HG03025 (cell line): ENCODE results near the gene ESPN.
"Not testable (repeated sequence)": the region's sequence is repeated elsewhere in the genome, so short reads cannot be mapped to it uniquely, and the experiment has no call there.

Experiments
- ATAC-seq: cut with Tn5 transposase; IDR thresholded peaks from one replicate; pipeline ENCODE4 v1.9.1; 2021; ENCODE audit warnings: mild to moderate bottlenecking, moderate library complexity; ENCODE audit not compliant: unreplicated experiment, low FRiP score

ESPN gene

DNA sequence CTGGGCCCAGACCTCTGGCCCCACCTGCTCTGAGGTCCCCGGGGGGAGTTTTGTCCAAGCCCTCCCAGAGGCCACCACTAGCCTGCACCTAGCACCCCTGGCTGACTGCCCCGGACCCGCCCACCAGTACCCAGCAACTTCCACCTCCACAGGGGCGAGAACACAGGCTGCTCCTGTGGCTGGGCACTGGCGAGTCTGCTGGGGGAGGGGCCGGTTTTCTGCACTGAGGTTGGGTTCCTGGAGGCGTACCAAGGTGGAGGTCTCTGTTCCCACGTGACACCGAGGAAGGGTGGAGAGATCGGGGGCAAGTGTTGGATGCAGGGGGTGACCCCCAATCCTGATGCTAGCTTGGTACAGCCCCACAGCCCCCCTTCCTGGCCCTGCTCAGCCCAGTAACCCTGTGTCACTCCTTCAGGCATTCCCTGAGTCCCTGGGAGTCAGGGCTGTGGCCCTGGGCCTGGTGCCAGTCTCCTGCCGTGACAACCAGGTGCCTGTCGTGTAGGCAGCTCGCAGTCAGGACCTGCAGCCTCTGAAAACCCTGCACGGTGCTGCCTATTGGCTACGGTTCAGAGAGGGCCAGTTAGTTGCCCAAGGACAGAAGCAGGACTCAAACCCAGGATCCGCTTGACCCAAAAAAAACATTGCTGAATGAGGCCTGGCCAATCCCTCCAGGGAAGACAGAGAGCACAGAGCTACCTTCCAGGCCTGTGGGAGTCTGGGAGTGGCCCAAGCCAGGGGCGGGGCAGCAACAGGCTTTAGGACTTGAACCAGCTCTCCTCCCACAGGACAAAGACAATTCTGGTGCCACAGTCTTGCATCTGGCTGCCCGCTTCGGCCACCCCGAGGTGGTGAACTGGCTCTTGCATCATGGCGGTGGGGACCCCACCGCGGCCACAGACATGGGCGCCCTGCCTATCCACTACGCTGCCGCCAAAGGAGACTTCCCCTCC, 3.1 kb downstream of the ESPN start:
- ATAC-seq: no peak

- not testable (repeated sequence) for ATAC-seq
Observed at GRCh38 chr1:6428453-6428852, 3.9 kb downstream of the ESPN start.

- not testable (repeated sequence) for ATAC-seq
Observed at GRCh38 chr1:6429660-6430411, 5.3 kb downstream of the ESPN start.

DNA sequence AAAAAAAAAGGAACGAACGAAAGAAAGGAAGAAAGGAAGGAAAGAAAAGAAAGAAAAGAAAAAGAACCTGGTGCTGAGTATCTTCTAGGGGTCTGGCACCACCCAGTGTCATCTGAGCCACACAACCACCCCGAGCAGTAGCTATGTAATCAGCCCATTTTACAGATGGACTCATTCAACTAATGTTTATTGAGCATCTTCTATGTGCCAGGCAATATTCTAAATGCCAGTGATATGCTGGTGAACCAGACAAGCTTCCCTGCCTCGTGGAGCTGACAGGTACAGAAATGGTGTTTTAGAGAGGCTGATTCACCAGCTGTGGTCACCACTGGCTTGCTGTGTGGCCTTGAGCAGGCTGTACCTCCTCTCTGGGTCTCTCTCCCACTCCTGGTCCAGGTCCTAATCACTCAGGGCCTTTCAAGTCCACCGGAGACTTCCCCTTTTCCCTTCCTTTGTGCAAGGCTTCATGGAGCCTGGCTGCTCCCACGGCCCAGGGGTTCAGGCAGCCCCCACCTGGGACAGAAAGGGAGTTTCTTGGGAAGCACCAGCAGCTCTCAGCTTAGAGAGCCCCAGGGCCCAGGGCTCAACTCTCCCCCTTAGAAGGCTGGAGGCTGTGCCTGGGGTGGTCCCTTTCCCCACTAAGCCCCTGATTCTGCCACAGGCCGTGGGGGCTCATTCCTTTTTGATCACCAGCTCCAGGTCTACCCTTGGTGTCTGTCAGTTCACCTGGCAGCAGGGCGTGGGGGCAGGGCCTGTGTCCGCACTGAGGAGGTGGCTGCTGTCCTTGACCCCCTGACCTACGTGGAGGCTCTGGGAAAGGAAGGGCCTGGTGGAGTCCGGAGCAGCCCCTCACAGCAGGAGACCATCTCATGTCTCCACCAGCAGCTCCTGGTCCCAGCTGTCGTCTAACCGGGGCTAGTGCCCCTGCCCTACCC, 7.3 kb downstream of the ESPN start:
- not testable (repeated sequence) for ATAC-seq

DNA sequence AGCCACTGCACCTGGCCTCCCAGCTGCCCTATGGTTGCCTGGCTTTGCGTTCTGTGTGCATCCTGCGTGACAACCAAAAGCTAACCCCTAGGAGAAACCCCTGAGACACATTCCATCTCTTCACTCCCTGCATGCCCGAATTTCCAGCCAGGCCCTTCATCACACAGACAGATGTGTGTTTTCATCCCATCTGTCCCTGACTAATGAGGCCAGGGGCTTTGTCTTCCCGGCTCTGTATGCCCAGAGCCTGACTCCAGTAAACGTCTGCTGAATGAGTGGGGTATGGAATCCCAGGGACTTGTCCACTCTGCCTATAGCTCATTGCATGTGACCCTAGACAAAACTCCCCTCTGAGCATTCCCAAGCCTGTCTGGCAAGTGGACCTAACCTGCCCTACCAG, 9.6 kb downstream of the ESPN start:
- no peak for ATAC-seq

GRCh38 chr1:6435129-6435528, 10.6 kb downstream of the ESPN start:
- no peak for ATAC-seq

- ATAC-seq: no peak
Observed at GRCh38 chr1:6435547-6435946, 11.0 kb downstream of the ESPN start.

DNA sequence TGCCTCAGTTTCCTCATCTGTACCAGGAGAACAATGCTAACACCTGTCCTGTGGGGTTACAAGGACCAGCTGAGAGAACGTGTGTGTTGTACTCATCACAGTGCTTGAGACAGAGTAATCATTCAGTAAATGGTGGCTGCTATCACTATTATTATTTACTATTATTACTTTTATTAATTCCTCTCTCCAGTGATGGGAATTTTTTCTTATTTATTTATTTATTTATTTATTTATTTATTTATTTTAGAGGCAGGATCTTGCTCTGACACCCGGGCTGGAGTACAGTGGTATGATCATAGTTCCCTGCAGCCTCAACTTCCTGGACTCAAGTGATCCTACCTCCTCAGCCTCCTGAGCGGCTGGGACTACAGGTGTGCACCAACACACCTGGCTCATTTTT, 11.7 kb downstream of the ESPN start:
- not testable (repeated sequence) for ATAC-seq

GRCh38 chr1:6437012-6437700, 12.6 kb downstream of the ESPN start:
- ATAC-seq: not testable (repeated sequence)

GRCh38 chr1:6438047-6438525, 13.5 kb downstream of the ESPN start:
- no peak for ATAC-seq

DNA sequence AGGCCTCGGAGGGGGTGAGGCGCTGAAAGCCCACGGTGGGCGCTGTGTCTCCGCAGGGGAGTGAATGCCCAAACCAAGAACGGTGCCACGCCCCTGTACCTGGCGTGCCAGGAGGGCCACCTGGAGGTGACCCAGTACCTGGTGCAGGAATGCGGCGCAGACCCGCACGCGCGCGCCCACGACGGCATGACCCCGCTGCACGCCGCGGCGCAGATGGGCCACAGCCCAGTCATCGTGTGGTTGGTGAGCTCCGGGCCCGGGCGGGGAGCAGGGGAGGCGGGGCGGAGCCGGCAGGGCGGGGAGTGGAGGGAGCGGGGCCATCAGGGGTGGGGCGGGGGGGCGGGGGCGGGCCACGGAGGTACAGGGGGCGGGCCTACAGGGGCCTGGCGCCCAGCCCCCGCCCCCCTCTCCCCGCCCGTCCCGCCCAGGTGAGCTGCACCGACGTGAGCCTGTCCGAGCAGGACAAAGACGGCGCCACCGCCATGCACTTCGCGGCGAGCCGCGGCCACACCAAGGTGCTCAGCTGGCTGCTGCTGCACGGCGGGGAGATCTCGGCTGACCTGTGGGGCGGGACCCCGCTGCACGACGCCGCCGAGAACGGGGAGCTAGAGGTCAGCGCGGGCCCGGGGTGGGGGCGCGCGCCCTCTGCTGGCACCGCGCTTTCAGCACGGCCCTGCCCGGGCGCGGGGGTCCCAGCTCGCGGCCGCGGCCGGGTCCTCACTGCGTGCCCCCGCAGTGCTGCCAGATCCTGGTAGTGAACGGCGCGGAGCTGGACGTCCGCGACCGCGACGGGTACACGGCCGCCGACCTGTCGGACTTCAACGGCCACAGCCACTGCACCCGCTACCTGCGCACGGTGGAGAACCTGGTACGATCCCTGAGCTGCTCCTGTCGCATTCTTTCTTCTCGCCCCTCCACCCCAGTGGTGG, 15.9 kb downstream of the ESPN start:
- no peak for ATAC-seq

DNA sequence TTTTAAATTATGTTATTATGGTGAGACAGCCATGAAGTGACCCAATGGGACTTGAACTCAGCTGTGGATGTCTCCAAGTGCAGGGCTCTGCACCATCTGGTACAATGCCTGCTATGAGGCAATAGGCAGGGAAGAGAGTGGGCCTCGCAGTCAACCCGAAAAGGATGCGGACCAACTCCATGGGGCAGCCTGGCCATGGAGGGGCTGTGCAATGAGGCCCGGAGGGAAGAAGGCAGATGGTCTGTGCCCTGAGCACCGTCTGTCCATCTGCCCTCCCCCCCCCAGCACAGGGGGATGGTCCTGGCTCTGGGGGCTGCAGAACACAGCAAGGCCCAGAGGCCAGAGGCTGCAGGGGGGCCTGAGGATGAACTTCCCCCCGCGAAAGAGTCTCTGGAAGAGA, 17.0 kb downstream of the ESPN start:
- ATAC-seq: no peak

GRCh38 chr1:6443339-6444115, 19.0 kb downstream of the ESPN start:
- no peak for ATAC-seq

DNA sequence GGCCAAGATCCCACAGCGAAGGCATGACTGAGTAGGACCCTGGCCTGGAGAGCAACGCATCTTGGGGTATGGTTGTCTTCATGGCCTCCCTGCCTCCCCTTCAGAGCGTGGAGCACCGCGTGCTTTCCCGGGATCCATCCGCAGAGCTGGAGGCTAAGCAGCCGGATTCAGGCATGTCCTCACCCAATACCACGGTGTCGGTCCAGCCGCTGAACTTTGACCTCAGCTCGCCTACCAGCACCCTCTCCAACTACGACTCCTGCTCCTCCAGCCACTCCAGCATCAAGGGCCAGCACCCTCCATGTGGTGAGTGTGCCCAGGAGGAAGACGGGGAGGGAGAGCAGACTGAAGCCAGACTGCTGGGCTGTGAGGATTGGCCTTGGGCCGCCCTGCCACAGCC, 19.8 kb downstream of the ESPN start:
- no peak for ATAC-seq

GRCh38 chr1:6445062-6445763, 20.6 kb downstream of the ESPN start:
- ATAC-seq: no peak

GRCh38 chr1:6445929-6446328, 21.4 kb downstream of the ESPN start:
- ATAC-seq: not testable (repeated sequence)

GRCh38 chr1:6446665-6447015, 22.1 kb downstream of the ESPN start:
- ATAC-seq: no peak
